Subcutaneous adipose tissue (tissue), 4 donors: ENCODE measurements around the gene C7orf57. TPM values are rescaled to one million over a fixed set of nuclear protein-coding genes. Genes with fewer than 3 reads are reported as not detected.

Experiments
- total RNA-seq, 4 donors: library from RNA; depleted of rRNA; stranded (reverse); fragments of >200 nt; gene quantifications; one replicate each; pipeline ENCODE4 v1.1.0, GENCODE V29; 2016
- TF ChIP-seq, protein P1 (sequence below): fragments of 450-650 bp; IDR thresholded peaks from one replicate; pipeline ENCODE4 v1.5.1; 2016; ENCODE audit warnings: low read depth, mild to moderate bottlenecking, control low read depth, antibody characterized with exemption, moderate library complexity

C7orf57 gene
- total RNA-seq, 4 donors from 2014 or later, result 0.22 TPM; not detected in 3

DNA sequence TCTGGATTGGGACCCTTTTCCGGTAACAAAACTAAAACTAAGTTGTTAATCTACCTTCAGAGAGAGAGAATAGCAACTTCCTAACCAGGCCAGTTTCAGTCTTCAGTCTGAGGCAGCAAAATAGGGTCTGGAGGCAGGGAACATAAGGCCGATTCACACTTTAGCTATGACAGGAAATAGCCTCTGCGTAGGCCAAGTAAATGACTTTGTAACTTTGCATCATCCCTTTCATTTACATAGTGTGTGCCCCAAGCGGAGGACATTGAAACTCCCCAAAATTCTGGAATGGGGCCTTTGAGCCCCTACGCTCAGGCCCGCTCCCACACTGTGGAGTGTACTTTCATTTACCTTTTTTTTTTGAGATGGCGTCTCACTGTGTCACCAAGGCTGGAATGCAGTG is 52.0 kb downstream of the C7orf57 start:
- TF ChIP-seq, protein P1, sequence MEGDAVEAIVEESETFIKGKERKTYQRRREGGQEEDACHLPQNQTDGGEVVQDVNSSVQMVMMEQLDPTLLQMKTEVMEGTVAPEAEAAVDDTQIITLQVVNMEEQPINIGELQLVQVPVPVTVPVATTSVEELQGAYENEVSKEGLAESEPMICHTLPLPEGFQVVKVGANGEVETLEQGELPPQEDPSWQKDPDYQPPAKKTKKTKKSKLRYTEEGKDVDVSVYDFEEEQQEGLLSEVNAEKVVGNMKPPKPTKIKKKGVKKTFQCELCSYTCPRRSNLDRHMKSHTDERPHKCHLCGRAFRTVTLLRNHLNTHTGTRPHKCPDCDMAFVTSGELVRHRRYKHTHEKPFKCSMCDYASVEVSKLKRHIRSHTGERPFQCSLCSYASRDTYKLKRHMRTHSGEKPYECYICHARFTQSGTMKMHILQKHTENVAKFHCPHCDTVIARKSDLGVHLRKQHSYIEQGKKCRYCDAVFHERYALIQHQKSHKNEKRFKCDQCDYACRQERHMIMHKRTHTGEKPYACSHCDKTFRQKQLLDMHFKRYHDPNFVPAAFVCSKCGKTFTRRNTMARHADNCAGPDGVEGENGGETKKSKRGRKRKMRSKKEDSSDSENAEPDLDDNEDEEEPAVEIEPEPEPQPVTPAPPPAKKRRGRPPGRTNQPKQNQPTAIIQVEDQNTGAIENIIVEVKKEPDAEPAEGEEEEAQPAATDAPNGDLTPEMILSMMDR, result no peak

DNA sequence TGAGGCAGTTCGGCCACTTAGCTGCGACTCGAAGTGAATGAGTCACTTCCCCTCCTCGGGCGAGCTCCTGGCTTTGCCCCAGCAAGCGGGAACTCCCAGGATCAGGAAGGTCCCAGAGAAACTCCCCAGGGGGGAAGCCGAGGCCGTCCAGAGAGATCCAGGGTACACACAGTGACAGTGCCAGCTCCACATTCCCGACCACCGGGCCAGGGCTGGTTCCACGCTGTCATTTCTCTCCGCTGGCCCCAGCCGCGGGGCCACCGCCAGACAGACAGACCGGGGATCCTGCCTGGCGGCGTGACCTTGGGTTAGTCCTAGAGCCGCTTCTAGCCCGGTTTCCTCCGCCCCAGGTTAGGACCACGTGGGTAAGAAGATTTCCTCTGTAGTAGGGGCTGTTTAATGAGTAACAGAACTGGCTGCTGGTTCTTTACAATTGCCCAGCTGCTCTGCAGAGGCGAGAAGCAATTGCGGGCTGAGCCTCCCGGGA is 53.3 kb downstream of the C7orf57 start:
- TF ChIP-seq, protein P1, result no peak

DNA sequence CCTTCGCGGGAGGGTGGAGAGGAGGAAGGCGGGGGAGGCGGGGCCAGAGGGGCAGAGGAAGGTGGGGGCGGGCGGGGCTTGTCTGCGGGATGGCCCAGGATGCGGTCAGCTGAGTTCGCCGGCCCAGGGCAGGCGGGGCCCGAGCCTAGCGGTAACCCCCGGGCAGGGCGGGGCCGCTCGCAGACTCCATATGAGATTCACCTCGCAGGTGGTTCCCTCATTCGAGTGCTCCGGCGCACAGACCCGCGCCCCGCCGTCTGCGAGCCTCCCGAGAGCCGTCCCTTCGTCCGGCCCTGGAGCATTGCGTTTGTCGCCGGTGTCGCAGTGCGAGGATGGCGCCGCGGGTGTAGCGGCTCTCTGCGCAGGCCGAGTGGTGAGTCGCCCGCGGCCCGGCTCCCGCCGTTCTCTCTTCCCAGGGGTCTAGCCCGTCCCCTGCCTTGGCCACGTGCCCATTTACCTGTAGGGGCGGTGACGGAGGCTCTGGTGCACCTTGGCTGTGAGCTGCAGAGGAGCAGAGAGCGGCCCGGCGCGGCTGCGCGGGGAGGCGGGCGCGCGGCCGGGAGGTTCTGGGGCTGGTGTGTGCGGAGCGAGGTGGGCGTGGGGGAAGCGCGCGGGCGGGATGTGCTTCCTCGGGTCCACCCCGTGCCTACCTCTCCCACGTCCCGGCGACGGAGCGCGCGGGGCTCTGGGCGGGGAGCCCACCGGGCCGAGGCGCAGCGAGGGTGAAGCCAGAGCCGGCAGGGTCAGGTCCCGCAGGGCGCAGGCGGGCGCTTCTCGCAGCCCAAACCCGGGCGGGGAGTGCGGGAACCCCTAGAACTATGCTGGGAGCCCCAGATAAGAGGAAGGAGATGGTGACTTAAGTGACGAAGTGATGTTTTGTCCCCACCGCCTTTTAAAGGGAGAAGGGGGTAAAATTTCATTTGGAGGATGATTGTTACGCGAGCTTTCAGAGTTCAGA is 54.0 kb downstream of the C7orf57 start, which contains the start of gene UPP1:
Gene UPP1, plus strand, starts transcription at position 220 of the 958 bp plus-strand sequence. CDS start 5,519 bp downstream, outside the sequence.
- TF ChIP-seq, protein P1, result no peak

DNA sequence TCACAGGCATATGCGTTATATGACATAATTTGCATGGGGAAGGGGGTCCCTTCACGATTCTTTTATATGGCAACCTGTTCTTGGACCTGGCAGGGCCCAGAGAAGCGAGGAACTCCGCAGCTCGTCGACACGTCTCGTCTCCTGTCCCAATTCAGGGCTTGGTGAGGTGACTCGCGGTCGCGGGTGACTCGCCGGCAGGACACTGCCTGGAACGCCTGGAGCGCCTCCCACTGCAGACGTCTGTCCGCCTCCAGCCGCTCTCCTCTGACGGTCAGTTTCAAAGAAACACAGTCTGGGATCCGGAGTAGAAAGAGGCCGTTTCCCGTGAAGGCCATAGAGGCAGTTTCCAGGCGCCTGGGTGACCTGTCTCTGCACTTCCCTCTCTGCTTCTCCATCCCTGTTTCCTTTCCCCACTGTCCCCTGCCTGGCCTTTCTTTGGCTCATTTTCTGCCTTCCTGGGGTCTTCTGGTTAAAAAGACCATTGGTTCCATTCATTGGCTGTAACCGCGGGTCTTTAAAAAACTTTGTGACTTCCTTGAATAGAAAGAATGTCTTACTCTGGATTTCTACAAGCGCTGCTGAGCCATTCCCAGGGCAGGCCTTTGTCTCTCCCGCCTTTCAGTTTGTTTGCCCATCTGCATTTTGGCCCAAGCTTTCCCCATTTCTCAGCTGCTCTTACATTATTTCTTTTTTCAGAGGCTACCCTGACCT is 54.9 kb downstream of the C7orf57 start:
- TF ChIP-seq, protein P1, result no peak

DNA sequence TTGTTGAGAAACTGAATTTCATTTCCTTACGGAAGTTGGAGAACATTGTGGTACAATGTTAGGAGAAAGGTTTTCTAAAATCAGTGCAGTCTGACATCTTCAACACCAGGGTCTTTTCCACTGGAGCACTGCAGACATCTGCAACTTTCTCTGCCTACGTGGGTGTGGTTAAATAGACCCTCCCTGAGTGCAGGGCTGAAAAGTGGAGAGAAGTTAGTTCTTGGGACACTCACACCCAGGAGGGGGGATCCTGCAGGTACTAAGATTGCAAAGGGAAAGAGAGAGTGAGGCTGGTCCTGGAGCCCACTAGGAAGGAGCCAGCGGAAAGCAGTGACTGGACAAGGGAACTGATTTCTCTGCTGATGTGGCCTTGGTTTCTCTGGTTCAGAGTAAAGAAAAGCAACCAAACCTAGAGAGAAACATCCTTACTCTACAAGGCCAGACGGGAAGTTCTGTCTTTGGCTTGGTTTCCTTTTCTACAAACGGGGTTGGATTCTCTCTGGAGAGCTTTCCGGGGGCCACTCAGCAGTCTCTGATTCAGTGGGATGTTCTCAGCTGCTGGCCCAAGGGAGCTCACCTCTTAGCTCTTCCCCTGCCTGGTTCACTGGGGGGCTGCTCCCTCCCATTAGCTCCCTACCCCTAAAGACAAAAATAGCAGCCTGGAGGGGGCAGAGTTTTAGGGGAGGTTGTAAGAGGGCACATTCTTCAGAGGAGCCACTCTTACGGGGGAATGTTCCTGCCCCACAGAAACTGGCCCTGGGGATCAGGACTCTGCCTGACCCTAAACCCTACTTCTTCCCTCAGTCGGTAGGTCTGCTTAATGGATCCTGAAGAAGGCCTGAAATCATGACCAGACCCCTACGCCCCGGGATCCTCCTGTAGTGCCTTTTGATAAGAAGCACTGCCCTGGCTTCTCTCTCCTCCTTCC is 56.4 kb downstream of the C7orf57 start:
- TF ChIP-seq, protein P1, result no peak

DNA sequence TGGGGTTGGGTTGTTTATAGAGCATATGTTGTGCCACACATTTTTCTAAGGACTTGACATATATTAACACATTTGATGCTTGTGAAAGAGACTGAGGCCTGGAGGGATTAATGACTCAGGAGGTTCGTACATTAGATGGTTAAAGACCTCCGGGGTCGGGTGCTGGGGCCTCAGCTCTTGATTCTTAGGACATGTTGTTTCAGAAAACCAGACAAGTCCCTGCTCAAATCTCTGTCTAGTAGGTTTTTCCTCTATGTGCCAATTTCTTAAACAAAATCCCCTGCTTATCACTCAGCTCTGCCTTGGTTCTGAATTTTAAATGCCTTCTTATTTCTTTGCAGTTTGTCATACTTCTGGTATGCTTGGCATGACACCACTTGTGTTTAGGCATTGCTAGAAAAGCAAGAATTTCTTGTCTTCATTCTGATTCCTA is 59.5 kb downstream of the C7orf57 start:
- TF ChIP-seq, protein P1, result no peak
